GM23338 (cell line): ENCODE results near the gene LGALS1. TPM values are rescaled to one million over a fixed set of nuclear protein-coding genes. Genes with fewer than 3 reads are reported as not detected.
"Not testable (repeated sequence)": the region's sequence is repeated elsewhere in the genome, so short reads cannot be mapped to it uniquely, and the experiment has no call there.

Experiments used
- ATAC-seq: fragments of 200-7000 bp; cut with Tn5 transposase; 3 replicates; pipeline ENCODE4 v1.9.1; 2020
- DNase-seq: peaks from one replicate; pipeline ENCODE4 v3.0.0-alpha.2; 2015; ENCODE audit warnings: low spot score
- H2AFZ ChIP-seq: fragments of 200-600 bp; sonication (generic); 2 replicates; pipeline ENCODE4 v1.8.0; 2016; ENCODE audit warnings: antibody characterized with exemption, mild to moderate bottlenecking, moderate library complexity
- H3F3A ChIP-seq: fragments of 200-600 bp; sonication (generic); replicated peaks from 2 replicates; pipeline ENCODE4 v1.8.0; 2017; ENCODE audit warnings: antibody characterized with exemption, mixed run types, low read depth
- H3K27ac ChIP-seq: fragments of 200-600 bp; sonication (generic); 2 replicates; pipeline ENCODE4 v1.6.1; 2016; ENCODE audit warnings: low read depth
- H3K27me3 ChIP-seq: fragments of 200-600 bp; sonication (generic); 2 replicates; pipeline ENCODE4 v1.8.0; 2016; ENCODE audit warnings: mild to moderate bottlenecking, mixed run types, moderate library complexity; ENCODE audit not compliant: insufficient read depth
- H3K36me3 ChIP-seq: fragments of 200-600 bp; sonication (generic); 2 replicates; pipeline ENCODE4 v1.8.0; 2016; ENCODE audit warnings: mild to moderate bottlenecking; ENCODE audit not compliant: insufficient read depth
- H3K4me1 ChIP-seq: fragments of 200-600 bp; sonication (generic); 2 replicates; pipeline ENCODE4 v1.8.0; 2016; ENCODE audit warnings: mild to moderate bottlenecking, moderate library complexity; ENCODE audit not compliant: insufficient read depth
- H3K4me2 ChIP-seq: fragments of 200-600 bp; sonication (generic); 2 replicates; pipeline ENCODE4 v1.7.1; 2017; ENCODE audit warnings: mixed run types
- H3K4me3 ChIP-seq: fragments of 200-600 bp; sonication (generic); 2 replicates; pipeline ENCODE4 v1.6.1; 2016; ENCODE audit warnings: mixed run types
- H3K79me2 ChIP-seq: fragments of 200-600 bp; sonication (generic); replicated peaks from 2 replicates; pipeline ENCODE4 v1.8.0; 2017; ENCODE audit warnings: mild to moderate bottlenecking; ENCODE audit not compliant: insufficient read depth
- H3K9me2 ChIP-seq: fragments of 200-600 bp; sonication (generic); 2 replicates; pipeline ENCODE4 v1.8.0; 2017; ENCODE audit not compliant: insufficient read depth
- H4K20me1 ChIP-seq: fragments of 200-600 bp; sonication (generic); replicated peaks from 2 replicates; pipeline ENCODE4 v1.8.0; 2017; ENCODE audit warnings: mild to moderate bottlenecking; ENCODE audit not compliant: insufficient read depth
- H3K27ac Mint-ChIP-seq: 2 replicates; pipeline ENCODE4 v1.8.0; 2020; ENCODE audit warnings: inconsistent platforms, mild to moderate bottlenecking, moderate library complexity, mixed read lengths
- H3K27me3 Mint-ChIP-seq: 3 replicates; pipeline ENCODE4 v1.8.0; 2022; ENCODE audit warnings: low read depth, mild to moderate bottlenecking, moderate library complexity, mixed read lengths, inconsistent platforms; ENCODE audit not compliant: insufficient read depth, poor library complexity
- H3K36me3 Mint-ChIP-seq: 3 replicates; pipeline ENCODE4 v1.8.0; 2021; ENCODE audit warnings: low read depth, mild to moderate bottlenecking, inconsistent platforms, moderate library complexity, mixed read lengths
- H3K4me1 Mint-ChIP-seq: 3 replicates; pipeline ENCODE4 v1.8.0; 2020; ENCODE audit warnings: mild to moderate bottlenecking, inconsistent platforms, mixed read lengths
- H3K4me3 Mint-ChIP-seq: 3 replicates; pipeline ENCODE4 v1.8.0; 2021; ENCODE audit warnings: moderate library complexity, mild to moderate bottlenecking, inconsistent platforms, mixed read lengths
- H3K9me3 Mint-ChIP-seq: 3 replicates; pipeline ENCODE4 v1.8.0; 2020; ENCODE audit warnings: moderate library complexity, mild to moderate bottlenecking, inconsistent platforms, mixed read lengths
- EZH2phosphoT487 ChIP-seq: fragments of 200-600 bp; sonication (generic); IDR thresholded peaks from one replicate; pipeline ENCODE4 v1.8.1; 2018; ENCODE audit warnings: antibody characterized with exemption; ENCODE audit not compliant: unreplicated experiment
- POLR2AphosphoS5 ChIP-seq: IDR thresholded peaks from 2 replicates; pipeline ENCODE4 v1.6.1; 2016; ENCODE audit warnings: antibody characterized with exemption, low read depth
- REST ChIP-seq: IDR thresholded peaks from one replicate; pipeline ENCODE4 v1.6.1; 2018; ENCODE audit warnings: antibody characterized with exemption; ENCODE audit not compliant: unreplicated experiment
- ZNF462 ChIP-seq: fragments of 250-450 bp; sonication (Bioruptor Pico); IDR thresholded peaks from 2 replicates; pipeline ENCODE4 v1.5.0; 2020; ENCODE audit warnings: mild to moderate bottlenecking, moderate library complexity
- polyA plus RNA-seq: library from polyadenylated mRNA; unstranded; fragments of >200 nt; fragmentation: Nextera tagmentation; extraction: Ambion mirVana; gene quantifications from 2 replicates; pipeline ENCODE4 v1.2.1, GENCODE V29; 2016
- total RNA-seq: library from RNA; depleted of rRNA; stranded (reverse); fragments of >200 nt; shearing (Covaris generic); gene quantifications from 2 replicates; pipeline ENCODE4 v1.2.3, GENCODE V29; 2014

Gene LGALS1
- total and polyA plus RNA-seq, 2 experiments from 2014 or later: 31.2 to 62.5 TPM

DNA sequence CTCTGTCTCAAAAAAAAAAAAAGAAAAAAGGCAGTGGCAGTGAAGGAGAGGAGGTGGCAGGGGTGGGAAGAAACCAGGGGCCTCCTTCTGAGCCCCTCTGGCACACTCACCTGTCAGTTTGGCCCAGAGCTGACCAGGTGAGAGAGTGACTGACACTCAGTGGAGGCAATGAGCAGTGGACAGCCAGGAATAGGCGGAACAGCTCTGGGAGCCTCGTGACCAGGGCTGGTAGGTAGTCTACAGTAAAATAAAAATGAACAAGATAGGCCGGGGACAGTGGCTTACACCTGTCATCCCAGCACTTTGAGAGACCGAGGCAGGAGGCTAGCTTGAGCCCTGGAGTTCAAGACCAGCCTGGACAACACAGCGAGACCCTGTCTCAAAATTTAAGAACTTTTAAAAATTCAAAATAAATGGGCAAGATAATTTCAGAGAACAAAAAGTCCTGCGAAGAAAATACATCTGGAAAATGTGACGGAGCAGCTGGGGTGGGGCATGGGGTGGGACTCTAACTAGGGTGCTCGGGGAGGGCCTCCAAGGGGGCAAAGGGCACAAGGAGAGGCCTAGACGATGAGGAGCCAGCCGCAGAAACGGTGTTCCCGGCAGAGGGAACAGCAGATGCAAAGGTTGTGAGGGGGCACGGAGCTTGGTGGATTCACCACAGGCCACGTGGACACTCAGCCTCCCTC, 20.7 kb upstream of the LGALS1 start (continued):
- TF ChIP-seq ZNF462 (CRISPR knock-in tag) (no peak), REST (no peak), POLR2AphosphoS5 (no peak)

- H3K27ac Mint-ChIP-seq: no peak overlapping the region
- no peak overlapping the region for H3K27ac ChIP-seq
- no peaks in the 10 kb centered on the region; the same call in 2 of the 3 replicates for H3K9me3 Mint-ChIP-seq
- ATAC-seq (no peak), DNase-seq (no peak)
- peaks cover 8% of the 10 kb centered on the region; the same call in 1 of the 2 replicates for H3K36me3 ChIP-seq
- H3K9me2 ChIP-seq: no peaks in the 10 kb centered on the region
- no peak overlapping the region for H2AFZ ChIP-seq
- peaks cover 5% of the 10 kb centered on the region; the same call in 1 of the 2 replicates for H3K4me1 ChIP-seq
- peaks cover 12% of the 10 kb centered on the region for H3K79me2 ChIP-seq
- H3K36me3 Mint-ChIP-seq: peaks cover 26% of the 10 kb centered on the region
- TF ChIP-seq EZH2phosphoT487 (no peak), POLR2AphosphoS5 (no peak)
- no peak overlapping the region for H3K4me3 ChIP-seq
- H3K4me3 Mint-ChIP-seq: no peak overlapping the region
- H3K4me1 Mint-ChIP-seq: peaks cover 14% of the 10 kb centered on the region
- peaks cover 8% of the 10 kb centered on the region; the same call in 1 of the 2 replicates for H4K20me1 ChIP-seq
- H3K27me3 ChIP-seq: no peaks in the 10 kb centered on the region
- H3F3A ChIP-seq: peaks cover 8% of the 10 kb centered on the region; the same call in 1 of the 2 replicates
- peaks cover 16% of the 10 kb centered on the region for H3K27me3 Mint-ChIP-seq
- H3K4me2 ChIP-seq: no peak overlapping the region
These were observed 20.2 kb upstream of the LGALS1 start for GRCh38 chr22:37655252-37655563.

- H3K27ac ChIP-seq, DNase-seq, H3K4me2 ChIP-seq, H3K9me3 Mint-ChIP-seq, H3K4me3 Mint-ChIP-seq, H2AFZ ChIP-seq, H3K27me3 ChIP-seq, H3K27ac Mint-ChIP-seq, ATAC-seq, H3K4me1 ChIP-seq, H3K4me3 ChIP-seq, H3K36me3 ChIP-seq, H3K9me2 ChIP-seq: not testable (repeated sequence)
- H3K27me3 Mint-ChIP-seq: peaks cover 19% of the 10 kb centered on the region
- Histone ChIP-seq H4K20me1 (peaks cover 19% of the 10 kb centered on the region), H3K79me2 (peaks cover 25% of the 10 kb centered on the region), H3F3A (peaks cover 12% of the 10 kb centered on the region; the same call in 1 of the 2 replicates)
- H3K36me3 Mint-ChIP-seq: peaks cover 16% of the 10 kb centered on the region
- H3K4me1 Mint-ChIP-seq: peaks cover 24% of the 10 kb centered on the region
These were observed 18.9 kb upstream of the LGALS1 start for GRCh38 chr22:37656583-37656982.
